ENCODE measurements around the gene ZFP62.

DNA sequence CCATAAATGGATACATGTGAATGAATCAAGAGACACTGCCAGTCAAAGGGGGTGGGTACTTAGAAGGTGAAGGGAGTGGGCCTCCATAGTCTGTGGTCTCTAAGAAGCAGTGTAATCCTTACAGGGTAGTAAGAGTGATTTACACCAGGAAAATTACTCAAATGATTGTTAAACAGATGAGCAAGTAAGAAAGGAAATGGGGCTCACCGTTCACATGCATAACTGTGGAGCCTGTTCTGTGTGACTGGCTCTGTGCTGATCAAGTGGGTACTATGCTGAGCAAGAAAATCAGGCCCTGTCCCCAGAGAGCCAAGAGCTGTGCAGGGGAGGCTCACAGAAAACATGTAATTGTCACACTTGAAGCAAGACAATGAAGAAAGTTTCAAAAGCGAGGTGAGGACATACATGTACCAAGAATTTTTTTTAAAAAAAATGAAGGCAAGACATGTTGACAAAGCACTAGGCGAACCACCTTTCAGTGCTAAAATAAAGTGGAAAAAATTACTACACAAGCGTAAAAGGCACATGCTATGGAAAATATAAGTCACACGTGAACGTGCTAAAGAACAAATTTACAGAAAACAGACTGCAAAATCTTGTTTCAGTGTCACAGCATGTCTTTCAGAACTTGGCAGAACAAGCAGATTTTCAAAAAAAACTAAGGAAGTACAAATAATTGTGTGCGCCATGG is 40.4 kb upstream of the ZFP62 start:
- TF ChIP-seq, protein P1, sequence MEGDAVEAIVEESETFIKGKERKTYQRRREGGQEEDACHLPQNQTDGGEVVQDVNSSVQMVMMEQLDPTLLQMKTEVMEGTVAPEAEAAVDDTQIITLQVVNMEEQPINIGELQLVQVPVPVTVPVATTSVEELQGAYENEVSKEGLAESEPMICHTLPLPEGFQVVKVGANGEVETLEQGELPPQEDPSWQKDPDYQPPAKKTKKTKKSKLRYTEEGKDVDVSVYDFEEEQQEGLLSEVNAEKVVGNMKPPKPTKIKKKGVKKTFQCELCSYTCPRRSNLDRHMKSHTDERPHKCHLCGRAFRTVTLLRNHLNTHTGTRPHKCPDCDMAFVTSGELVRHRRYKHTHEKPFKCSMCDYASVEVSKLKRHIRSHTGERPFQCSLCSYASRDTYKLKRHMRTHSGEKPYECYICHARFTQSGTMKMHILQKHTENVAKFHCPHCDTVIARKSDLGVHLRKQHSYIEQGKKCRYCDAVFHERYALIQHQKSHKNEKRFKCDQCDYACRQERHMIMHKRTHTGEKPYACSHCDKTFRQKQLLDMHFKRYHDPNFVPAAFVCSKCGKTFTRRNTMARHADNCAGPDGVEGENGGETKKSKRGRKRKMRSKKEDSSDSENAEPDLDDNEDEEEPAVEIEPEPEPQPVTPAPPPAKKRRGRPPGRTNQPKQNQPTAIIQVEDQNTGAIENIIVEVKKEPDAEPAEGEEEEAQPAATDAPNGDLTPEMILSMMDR (IDR thresholded peaks at IDR 0.05), result no peak
- no peak for TF ChIP-seq EP300 (IDR thresholded peaks at IDR 0.05)
